ENCODE results near the gene GGT1. TPM values are rescaled to one million over a fixed set of nuclear protein-coding genes. Genes with fewer than 3 reads are reported as not detected.
"Not testable (repeated sequence)": the region's sequence is repeated elsewhere in the genome, so short reads cannot be mapped to it uniquely, and the experiment has no call there.

GGT1 gene
- total RNA-seq, 1 donor from 2014 or later, result 16.9 TPM

- not testable (repeated sequence) for H3K4me3 Mint-ChIP-seq (ENCODE audit: low read depth); H3K9me3 Mint-ChIP-seq (ENCODE audit: low read depth); H3K4me1 Mint-ChIP-seq (ENCODE audit: low read depth); DNase-seq (ENCODE audit: low spot score, unreplicated experiment); H3K36me3 Mint-ChIP-seq (ENCODE audit: insufficient read depth); H3K27me3 Mint-ChIP-seq
- H3K27ac Mint-ChIP-seq, result peak overlapping the region; percentile 62
Observed at GRCh38 chr22:24645408-24646399, 42.7 kb downstream of the GGT1 start.

- not testable (repeated sequence) for H3K4me3 Mint-ChIP-seq (ENCODE audit: low read depth); H3K36me3 Mint-ChIP-seq (ENCODE audit: insufficient read depth); H3K9me3 Mint-ChIP-seq (ENCODE audit: low read depth); DNase-seq (ENCODE audit: low spot score, unreplicated experiment); H3K4me1 Mint-ChIP-seq (ENCODE audit: low read depth); H3K27me3 Mint-ChIP-seq; H3K27ac Mint-ChIP-seq
Observed at GRCh38 chr22:24646756-24647155, 43.8 kb downstream of the GGT1 start.

GRCh38 chr22:24649371-24649770, 46.4 kb downstream of the GGT1 start:
- DNase-seq (ENCODE audit: low spot score, unreplicated experiment); H3K27ac Mint-ChIP-seq; H3K9me3 Mint-ChIP-seq (ENCODE audit: low read depth); H3K27me3 Mint-ChIP-seq; H3K4me1 Mint-ChIP-seq (ENCODE audit: low read depth); H3K4me3 Mint-ChIP-seq (ENCODE audit: low read depth); H3K36me3 Mint-ChIP-seq (ENCODE audit: insufficient read depth): not testable (repeated sequence)

GRCh38 chr22:24650884-24651283, 47.9 kb downstream of the GGT1 start:
- peak; percentile 50 for TF ChIP-seq CTCF (IDR thresholded peaks at IDR 0.05; ENCODE audit: unreplicated experiment)
- not testable (repeated sequence) for H3K27ac Mint-ChIP-seq; H3K9me3 Mint-ChIP-seq (ENCODE audit: low read depth); H3K4me3 Mint-ChIP-seq (ENCODE audit: low read depth); H3K27me3 Mint-ChIP-seq; H3K4me1 Mint-ChIP-seq (ENCODE audit: low read depth); H3K36me3 Mint-ChIP-seq (ENCODE audit: insufficient read depth)
- peak; percentile 70 for DNase-seq (ENCODE audit: low spot score, unreplicated experiment)

GRCh38 chr22:24665395-24665794, 62.4 kb downstream of the GGT1 start:
- not testable (repeated sequence) for H3K9me3 Mint-ChIP-seq (ENCODE audit: low read depth); H3K4me3 Mint-ChIP-seq (ENCODE audit: low read depth); H3K27ac Mint-ChIP-seq; DNase-seq (ENCODE audit: low spot score, unreplicated experiment); H3K27me3 Mint-ChIP-seq; H3K36me3 Mint-ChIP-seq (ENCODE audit: insufficient read depth); H3K4me1 Mint-ChIP-seq (ENCODE audit: low read depth)

GRCh38 chr22:24667904-24668303, 64.9 kb downstream of the GGT1 start:
- H3K4me1 Mint-ChIP-seq (ENCODE audit: low read depth); H3K9me3 Mint-ChIP-seq (ENCODE audit: low read depth); H3K4me3 Mint-ChIP-seq (ENCODE audit: low read depth); DNase-seq (ENCODE audit: low spot score, unreplicated experiment); H3K27ac Mint-ChIP-seq; H3K27me3 Mint-ChIP-seq; H3K36me3 Mint-ChIP-seq (ENCODE audit: insufficient read depth): not testable (repeated sequence)

GRCh38 chr22:24672532-24672931, 69.5 kb downstream of the GGT1 start:
- H3K27ac Mint-ChIP-seq; H3K4me1 Mint-ChIP-seq (ENCODE audit: low read depth); H3K9me3 Mint-ChIP-seq (ENCODE audit: low read depth); DNase-seq (ENCODE audit: low spot score, unreplicated experiment); H3K4me3 Mint-ChIP-seq (ENCODE audit: low read depth); H3K27me3 Mint-ChIP-seq; H3K36me3 Mint-ChIP-seq (ENCODE audit: insufficient read depth): not testable (repeated sequence)

Other genes with a start within 250 kb of the GGT1 start
- 5.2 and 6.4 TPM in 2 replicates for gene ADORA2A, start 175.6 kb upstream of the GGT1 start, total RNA-seq
- 0.50 and 0.75 TPM in 2 replicates for gene UPB1, start 107.9 kb upstream of the GGT1 start, total RNA-seq
- 62.0 and 67.5 TPM in 2 replicates for gene GUCD1, start 48.1 kb upstream of the GGT1 start, total RNA-seq
- 124 and 125 TPM in 2 replicates for gene SNRPD3, start 47.2 kb upstream of the GGT1 start, total RNA-seq
- 23.6 and 24.6 TPM in 2 replicates for gene LRRC75B, start 10.1 kb upstream of the GGT1 start, total RNA-seq
- gene PIWIL3, start 171.5 kb downstream of the GGT1 start, total RNA-seq, result not detected in 2 replicates
- gene SGSM1, start 203.0 kb downstream of the GGT1 start, total RNA-seq, result 3.6 and 3.9 TPM in 2 replicates